Measurements from ENCODE around the gene APMAP.

DNA sequence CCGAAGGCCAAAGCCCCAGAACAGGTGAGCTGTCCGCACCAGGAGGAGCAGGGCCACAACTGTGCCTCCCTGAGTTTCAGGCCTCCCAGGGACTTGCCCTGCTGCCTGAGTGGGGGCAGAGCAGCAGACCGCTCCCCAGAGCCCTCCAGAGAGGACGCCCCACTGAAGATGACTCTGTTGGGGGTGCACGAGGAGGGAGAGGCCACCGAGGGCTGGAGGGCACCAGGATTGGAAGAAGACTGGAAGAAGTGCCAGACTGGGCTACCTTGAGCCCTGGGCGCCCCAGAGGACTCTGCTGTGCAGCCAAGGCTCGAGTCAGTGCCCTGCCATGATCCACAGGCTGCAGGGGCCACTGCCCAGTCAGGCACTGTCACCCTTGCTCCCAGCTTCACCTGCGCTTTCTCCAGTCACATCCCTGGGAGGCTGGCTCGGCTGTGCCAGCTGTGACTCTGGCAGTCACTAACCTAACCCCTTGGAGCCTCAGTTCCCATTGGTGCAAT lies 32.2 kb downstream of the APMAP start:
- TF ChIP-seq, protein P1, sequence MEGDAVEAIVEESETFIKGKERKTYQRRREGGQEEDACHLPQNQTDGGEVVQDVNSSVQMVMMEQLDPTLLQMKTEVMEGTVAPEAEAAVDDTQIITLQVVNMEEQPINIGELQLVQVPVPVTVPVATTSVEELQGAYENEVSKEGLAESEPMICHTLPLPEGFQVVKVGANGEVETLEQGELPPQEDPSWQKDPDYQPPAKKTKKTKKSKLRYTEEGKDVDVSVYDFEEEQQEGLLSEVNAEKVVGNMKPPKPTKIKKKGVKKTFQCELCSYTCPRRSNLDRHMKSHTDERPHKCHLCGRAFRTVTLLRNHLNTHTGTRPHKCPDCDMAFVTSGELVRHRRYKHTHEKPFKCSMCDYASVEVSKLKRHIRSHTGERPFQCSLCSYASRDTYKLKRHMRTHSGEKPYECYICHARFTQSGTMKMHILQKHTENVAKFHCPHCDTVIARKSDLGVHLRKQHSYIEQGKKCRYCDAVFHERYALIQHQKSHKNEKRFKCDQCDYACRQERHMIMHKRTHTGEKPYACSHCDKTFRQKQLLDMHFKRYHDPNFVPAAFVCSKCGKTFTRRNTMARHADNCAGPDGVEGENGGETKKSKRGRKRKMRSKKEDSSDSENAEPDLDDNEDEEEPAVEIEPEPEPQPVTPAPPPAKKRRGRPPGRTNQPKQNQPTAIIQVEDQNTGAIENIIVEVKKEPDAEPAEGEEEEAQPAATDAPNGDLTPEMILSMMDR (IDR thresholded peaks at IDR 0.05; ENCODE audit: insufficient read depth, low read length, poor library complexity, severe bottlenecking): no peak
- TF ChIP-seq EZH2phosphoT487 (conservative IDR thresholded peaks at IDR 0.05; ENCODE audit: low read length): no peak
